ENCODE results near the gene PPTC7.
"Not testable (repeated sequence)": the region's sequence is repeated elsewhere in the genome, so short reads cannot be mapped to it uniquely, and the experiment has no call there.

Gene PPTC7

GRCh38 chr12:110531741-110532333, 51.3 kb downstream of the PPTC7 start:
- ATAC-seq: peak; percentile 82
- TF ChIP-seq TCF4 (CRISPR knock-in tag; IDR thresholded peaks at IDR 0.05; ENCODE audit: borderline replicate concordance) (no peak), ISL1 (CRISPR knock-in tag; IDR thresholded peaks at IDR 0.05) (0 out of 2 replicates have a peak, but pooled peaks have one; percentile 9)

GRCh38 chr12:110530511-110530910, 52.6 kb downstream of the PPTC7 start:
- no peak for ATAC-seq
- TF ChIP-seq TOX (CRISPR knock-in tag; IDR thresholded peaks at IDR 0.05; ENCODE audit: borderline replicate concordance) (no peak), ZC3H10 (CRISPR knock-in tag; IDR thresholded peaks at IDR 0.05) (no peak), ZFP3 (CRISPR knock-in tag; IDR thresholded peaks at IDR 0.05) (no peak), ISL1 (CRISPR knock-in tag; IDR thresholded peaks at IDR 0.05) (no peak), PATZ1 (CRISPR knock-in tag; IDR thresholded peaks at IDR 0.05; ENCODE audit: borderline replicate concordance) (no peak), RARB (CRISPR knock-in tag; IDR thresholded peaks at IDR 0.05) (no peak), CSDC2 (CRISPR knock-in tag; IDR thresholded peaks at IDR 0.05) (no peak), ARNTL (CRISPR knock-in tag; IDR thresholded peaks at IDR 0.05; ENCODE audit: borderline replicate concordance, low read depth) (no peak), SNAI2 (CRISPR knock-in tag; IDR thresholded peaks at IDR 0.05) (no peak), BACH2 (CRISPR knock-in tag; IDR thresholded peaks at IDR 0.05; ENCODE audit: borderline replicate concordance) (no peak), PPARA (CRISPR knock-in tag; IDR thresholded peaks at IDR 0.05; ENCODE audit: borderline replicate concordance) (no peak), ZFP30 (CRISPR knock-in tag; IDR thresholded peaks at IDR 0.05) (no peak)
- TF ChIP-seq, protein P1, sequence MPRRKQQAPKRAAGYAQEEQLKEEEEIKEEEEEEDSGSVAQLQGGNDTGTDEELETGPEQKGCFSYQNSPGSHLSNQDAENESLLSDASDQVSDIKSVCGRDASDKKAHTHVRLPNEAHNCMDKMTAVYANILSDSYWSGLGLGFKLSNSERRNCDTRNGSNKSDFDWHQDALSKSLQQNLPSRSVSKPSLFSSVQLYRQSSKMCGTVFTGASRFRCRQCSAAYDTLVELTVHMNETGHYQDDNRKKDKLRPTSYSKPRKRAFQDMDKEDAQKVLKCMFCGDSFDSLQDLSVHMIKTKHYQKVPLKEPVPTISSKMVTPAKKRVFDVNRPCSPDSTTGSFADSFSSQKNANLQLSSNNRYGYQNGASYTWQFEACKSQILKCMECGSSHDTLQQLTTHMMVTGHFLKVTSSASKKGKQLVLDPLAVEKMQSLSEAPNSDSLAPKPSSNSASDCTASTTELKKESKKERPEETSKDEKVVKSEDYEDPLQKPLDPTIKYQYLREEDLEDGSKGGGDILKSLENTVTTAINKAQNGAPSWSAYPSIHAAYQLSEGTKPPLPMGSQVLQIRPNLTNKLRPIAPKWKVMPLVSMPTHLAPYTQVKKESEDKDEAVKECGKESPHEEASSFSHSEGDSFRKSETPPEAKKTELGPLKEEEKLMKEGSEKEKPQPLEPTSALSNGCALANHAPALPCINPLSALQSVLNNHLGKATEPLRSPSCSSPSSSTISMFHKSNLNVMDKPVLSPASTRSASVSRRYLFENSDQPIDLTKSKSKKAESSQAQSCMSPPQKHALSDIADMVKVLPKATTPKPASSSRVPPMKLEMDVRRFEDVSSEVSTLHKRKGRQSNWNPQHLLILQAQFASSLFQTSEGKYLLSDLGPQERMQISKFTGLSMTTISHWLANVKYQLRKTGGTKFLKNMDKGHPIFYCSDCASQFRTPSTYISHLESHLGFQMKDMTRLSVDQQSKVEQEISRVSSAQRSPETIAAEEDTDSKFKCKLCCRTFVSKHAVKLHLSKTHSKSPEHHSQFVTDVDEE (CRISPR knock-in tag; IDR thresholded peaks at IDR 0.05): no peak
- TF ChIP-seq, protein P2, sequence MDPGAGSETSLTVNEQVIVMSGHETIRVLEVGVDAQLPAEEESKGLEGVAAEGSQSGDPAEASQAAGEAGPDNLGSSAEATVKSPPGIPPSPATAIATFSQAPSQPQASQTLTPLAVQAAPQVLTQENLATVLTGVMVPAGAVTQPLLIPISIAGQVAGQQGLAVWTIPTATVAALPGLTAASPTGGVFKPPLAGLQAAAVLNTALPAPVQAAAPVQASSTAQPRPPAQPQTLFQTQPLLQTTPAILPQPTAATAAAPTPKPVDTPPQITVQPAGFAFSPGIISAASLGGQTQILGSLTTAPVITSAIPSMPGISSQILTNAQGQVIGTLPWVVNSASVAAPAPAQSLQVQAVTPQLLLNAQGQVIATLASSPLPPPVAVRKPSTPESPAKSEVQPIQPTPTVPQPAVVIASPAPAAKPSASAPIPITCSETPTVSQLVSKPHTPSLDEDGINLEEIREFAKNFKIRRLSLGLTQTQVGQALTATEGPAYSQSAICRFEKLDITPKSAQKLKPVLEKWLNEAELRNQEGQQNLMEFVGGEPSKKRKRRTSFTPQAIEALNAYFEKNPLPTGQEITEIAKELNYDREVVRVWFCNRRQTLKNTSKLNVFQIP (CRISPR knock-in tag; IDR thresholded peaks at IDR 0.05; ENCODE audit: borderline replicate concordance, low read depth): no peak

DNA sequence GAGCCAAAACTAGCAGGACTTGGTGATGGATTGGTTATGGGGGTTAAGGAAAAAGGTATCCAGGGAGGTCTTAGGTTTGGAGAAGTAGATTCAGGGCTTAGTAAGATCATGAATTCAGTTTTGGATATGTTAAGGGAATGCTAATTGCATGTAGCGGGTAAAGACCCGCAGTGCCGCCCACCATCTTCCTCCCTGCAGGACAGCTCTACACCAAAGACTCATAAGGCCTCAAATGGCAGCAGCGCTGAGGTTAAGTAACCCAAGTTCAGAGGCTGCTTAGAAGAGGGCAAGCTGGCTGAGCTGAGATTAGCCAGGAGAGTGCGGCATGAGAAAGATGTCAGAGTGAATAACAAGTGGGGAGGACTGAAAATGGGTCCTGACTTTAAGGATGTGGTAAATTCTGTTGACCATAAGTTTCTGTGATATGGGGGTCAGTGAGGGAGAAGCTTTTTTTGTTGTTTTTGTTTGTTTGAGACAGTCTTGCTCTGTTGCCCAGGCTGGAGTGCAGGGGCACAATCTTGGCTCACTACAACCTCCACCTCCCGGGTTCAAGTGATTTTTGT, 54.8 kb downstream of the PPTC7 start:
- no peak for ATAC-seq

DNA sequence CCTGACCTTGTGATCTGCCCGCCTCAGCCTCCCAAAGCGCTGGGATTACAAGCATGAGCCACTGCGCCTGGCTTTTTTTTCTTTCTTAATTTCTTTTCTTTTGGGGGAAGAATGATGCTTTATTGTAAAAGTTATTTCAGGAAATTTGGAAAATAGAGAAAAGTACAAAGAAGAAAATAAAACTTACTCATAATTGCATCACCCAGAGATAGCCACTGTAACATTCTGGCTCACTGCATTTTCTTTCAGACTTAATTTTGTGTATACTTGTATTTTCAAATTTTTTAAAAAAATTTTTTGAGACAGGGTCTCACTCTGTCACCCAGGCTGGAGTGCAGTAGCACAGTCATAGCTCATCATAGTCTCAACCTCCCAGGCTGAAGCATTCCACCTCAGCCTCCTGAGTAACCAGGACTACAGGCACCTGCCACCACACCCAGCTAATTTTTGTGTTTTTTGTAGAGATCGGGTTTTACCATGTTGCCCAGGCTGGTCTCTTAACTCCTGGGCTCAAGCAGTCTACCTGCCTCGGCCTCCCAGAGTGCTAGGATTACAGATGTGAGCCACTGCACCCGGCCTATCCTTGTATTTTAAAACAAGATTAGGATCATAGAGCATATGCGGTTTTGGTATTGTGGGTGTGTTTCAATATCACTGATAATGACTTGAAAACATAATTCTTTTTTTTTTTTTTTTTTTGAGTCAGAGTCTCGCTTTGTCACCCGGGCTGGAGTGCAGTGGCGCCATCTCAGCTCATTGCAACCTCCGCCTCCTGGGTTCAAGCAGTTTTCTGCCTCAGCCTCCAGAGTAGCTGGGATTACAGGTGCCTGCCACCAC, 62.0 kb downstream of the PPTC7 start:
- ATAC-seq: not testable (repeated sequence)

More for the DNA sequence above, 54.8 kb downstream of the PPTC7 start:
- TF ChIP-seq RARB (CRISPR knock-in tag; IDR thresholded peaks at IDR 0.05) (no peak), GLIS3 (CRISPR knock-in tag; IDR thresholded peaks at IDR 0.05) (no peak), PPARA (CRISPR knock-in tag; IDR thresholded peaks at IDR 0.05; ENCODE audit: borderline replicate concordance) (no peak)

DNA sequence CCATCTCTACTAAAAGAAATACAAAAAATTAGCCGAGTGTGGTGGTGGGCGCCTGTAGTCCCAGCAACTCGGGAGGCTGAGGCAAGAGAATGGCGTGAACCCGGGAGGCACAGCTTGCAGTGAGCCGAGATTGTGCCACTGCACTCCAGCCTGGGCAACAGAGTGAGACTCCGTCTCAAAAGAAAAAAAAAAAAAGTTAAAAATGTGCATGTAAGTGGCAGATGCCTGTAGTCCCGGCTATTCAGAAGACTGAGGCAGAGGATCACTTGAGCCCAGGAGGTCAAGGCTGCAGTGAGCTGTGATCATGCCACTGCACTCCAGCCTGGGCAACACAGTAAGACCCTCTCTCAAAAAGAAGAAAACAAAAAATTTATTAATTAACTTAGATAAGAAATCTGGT, 65.1 kb downstream of the PPTC7 start:
- not testable (repeated sequence) for ATAC-seq

DNA sequence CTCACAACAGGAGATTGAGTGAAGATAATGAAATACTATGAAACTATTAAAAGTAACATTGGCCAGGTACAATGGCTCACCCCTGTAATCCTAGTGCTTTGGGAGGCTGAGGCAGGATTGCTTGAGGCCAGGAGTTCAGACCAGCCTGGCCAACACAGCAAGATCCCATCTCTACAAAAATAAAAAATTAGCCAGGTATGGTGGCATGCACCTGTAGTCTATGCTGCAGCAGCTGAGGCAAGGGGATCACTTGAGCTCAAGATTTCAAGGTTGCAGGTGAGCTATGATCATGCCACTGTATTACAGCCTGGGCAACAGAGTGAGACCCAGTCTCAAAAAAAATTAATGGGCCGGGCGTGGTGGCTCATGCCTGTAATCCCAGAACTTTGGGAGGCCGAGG, 66.1 kb downstream of the PPTC7 start:
- ATAC-seq: no peak
- TF ChIP-seq ZNF8 (CRISPR knock-in tag; IDR thresholded peaks at IDR 0.05) (no peak), OSR1 (CRISPR knock-in tag; IDR thresholded peaks at IDR 0.05) (no peak), ISL1 (CRISPR knock-in tag; IDR thresholded peaks at IDR 0.05) (no peak), ZNF70 (CRISPR knock-in tag; IDR thresholded peaks at IDR 0.05) (no peak), ZNF565 (CRISPR knock-in tag; conservative IDR thresholded peaks at IDR 0.05; ENCODE audit: low read depth) (no peak), ESRRG (CRISPR knock-in tag; IDR thresholded peaks at IDR 0.05) (no peak), CSDC2 (CRISPR knock-in tag; IDR thresholded peaks at IDR 0.05) (no peak), PATZ1 (CRISPR knock-in tag; IDR thresholded peaks at IDR 0.05; ENCODE audit: borderline replicate concordance) (no peak)
- TF ChIP-seq, protein P2 (CRISPR knock-in tag; IDR thresholded peaks at IDR 0.05; ENCODE audit: borderline replicate concordance, low read depth): no peak

Data from SK-N-SH treated with all-trans-retinoic acid at 6 μM for 48 hours (cell line).